SU-DHL-6 (cell line): Measurements from ENCODE around the gene ETS1.
A peak's percentile ranks its signal among the peaks of the same experiment; 100 is the strongest.

ENCODE experiments used
- H2AFZ ChIP-seq: fragments of 200-600 bp; sonication (generic); 2 replicates; pipeline ENCODE4 v1.6.1; 2014; ENCODE audit warnings: low read depth, mild to moderate bottlenecking, moderate library complexity, mixed read lengths, antibody characterized with exemption, low read length; ENCODE audit not compliant: severe bottlenecking
- H3F3A ChIP-seq: fragments of 200-600 bp; shearing (Covaris generic); 2 replicates; pipeline ENCODE4 v1.6.0; 2016; ENCODE audit warnings: antibody characterized with exemption, mild to moderate bottlenecking; ENCODE audit not compliant: insufficient read depth
- H3K27ac ChIP-seq: fragments of 200-600 bp; sonication (generic); 2 replicates; pipeline ENCODE4 v1.5.1; 2016; ENCODE audit warnings: low read depth, mild to moderate bottlenecking, low read length, moderate library complexity, mixed read lengths
- H3K27me3 ChIP-seq: fragments of 200-600 bp; sonication (generic), shearing (Covaris generic); 2 replicates; pipeline ENCODE4 v1.6.0; 2014; ENCODE audit warnings: mild to moderate bottlenecking, low read length
- H3K36me3 ChIP-seq: fragments of 200-600 bp; sonication (generic); 2 replicates; pipeline ENCODE4 v1.6.1; 2014; ENCODE audit warnings: mild to moderate bottlenecking, low read length, mixed read lengths
- H3K4me2 ChIP-seq: fragments of 300-600, 200-600 bp; shearing (Covaris generic), sonication (generic); 2 replicates; pipeline ENCODE4 v1.6.0; 2014; ENCODE audit warnings: low read length, low read depth, mild to moderate bottlenecking; ENCODE audit not compliant: poor library complexity, severe bottlenecking
- H3K4me3 ChIP-seq: fragments of 200-600 bp; sonication (generic); 2 replicates; pipeline ENCODE4 v1.5.1; 2014; ENCODE audit warnings: antibody characterized with exemption, low read length, mild to moderate bottlenecking, mixed read lengths; ENCODE audit not compliant: insufficient read depth, poor library complexity, severe bottlenecking
- H3K79me2 ChIP-seq: fragments of 200-600 bp; sonication (generic); 2 replicates; pipeline ENCODE4 v1.6.1; 2014; ENCODE audit warnings: mild to moderate bottlenecking, low read length, moderate library complexity; ENCODE audit not compliant: insufficient read depth
- H3K9ac ChIP-seq: fragments of 200-600 bp; sonication (generic); 2 replicates; pipeline ENCODE4 v1.7.0; 2014; ENCODE audit warnings: mild to moderate bottlenecking, low read length
- H3K9me2 ChIP-seq: fragments of 200-600 bp; sonication (generic); replicated peaks from 2 replicates; pipeline ENCODE4 v1.6.1; 2014; ENCODE audit warnings: low read length; ENCODE audit not compliant: insufficient read depth
- H3K9me3 ChIP-seq: fragments of 200-600 bp; sonication (generic); 2 replicates; pipeline ENCODE4 v1.6.1; 2014; ENCODE audit warnings: low read length, mixed read lengths; ENCODE audit not compliant: insufficient read depth
- H4K20me1 ChIP-seq: fragments of 200-600 bp; sonication (generic); 2 replicates; pipeline ENCODE4 v1.6.1; 2014; ENCODE audit warnings: low read depth, mild to moderate bottlenecking, antibody characterized with exemption, low read length, moderate library complexity, mixed read lengths
- CTCF ChIP-seq: fragments of 200-600 bp; sonication (generic); IDR thresholded peaks from one replicate; pipeline ENCODE4 v1.5.1; 2017; ENCODE audit warnings: antibody characterized with exemption, mild to moderate bottlenecking, low read length, moderate library complexity; ENCODE audit not compliant: insufficient read depth, poor library complexity, severe bottlenecking
- EZH2phosphoT487 ChIP-seq: fragments of 200-600 bp; sonication (generic), shearing (Covaris generic); conservative IDR thresholded peaks from 2 replicates; pipeline ENCODE4 v1.6.1; 2018; ENCODE audit warnings: mild to moderate bottlenecking, antibody characterized with exemption, low read length, moderate library complexity, mixed read lengths

The ETS1 gene

GRCh38 chr11:128506356-128506755 lies 81.0 kb downstream of the ETS1 start:
- Histone ChIP-seq H3K9me3 (no peaks in the 10 kb centered on the region), H4K20me1 (0 out of 2 replicates have a peak, but pooled peaks cover 2% of the 10 kb centered on the region), H3K4me3 (no peak overlapping the region), H3K27me3 (no peaks in the 10 kb centered on the region), H3K79me2 (peaks cover 100% of the 10 kb centered on the region), H2AFZ (no peak overlapping the region), H3F3A (peaks cover 53% of the 10 kb centered on the region), H3K9me2 (no peaks in the 10 kb centered on the region), H3K4me2 (peak overlapping the region; percentile 44), H3K27ac (peak overlapping the region; percentile 72), H3K36me3 (no peaks in the 10 kb centered on the region), H3K9ac (no peak overlapping the region)
- TF ChIP-seq CTCF (no peak), EZH2phosphoT487 (no peak)

- Histone ChIP-seq H3K27me3 (no peaks in the 10 kb centered on the region), H3K9me3 (no peaks in the 10 kb centered on the region), H3K4me2 (peak overlapping the region; percentile 44), H3K27ac (peak overlapping the region; percentile 72), H3K36me3 (no peaks in the 10 kb centered on the region), H3K79me2 (peaks cover 100% of the 10 kb centered on the region), H2AFZ (no peak overlapping the region), H3K9me2 (no peaks in the 10 kb centered on the region), H4K20me1 (no peaks in the 10 kb centered on the region), H3F3A (peaks cover 54% of the 10 kb centered on the region), H3K4me3 (no peak overlapping the region), H3K9ac (no peak overlapping the region)
- TF ChIP-seq EZH2phosphoT487 (no peak), CTCF (no peak)
These were observed 81.8 kb downstream of the ETS1 start for GRCh38 chr11:128505449-128506065.

DNA sequence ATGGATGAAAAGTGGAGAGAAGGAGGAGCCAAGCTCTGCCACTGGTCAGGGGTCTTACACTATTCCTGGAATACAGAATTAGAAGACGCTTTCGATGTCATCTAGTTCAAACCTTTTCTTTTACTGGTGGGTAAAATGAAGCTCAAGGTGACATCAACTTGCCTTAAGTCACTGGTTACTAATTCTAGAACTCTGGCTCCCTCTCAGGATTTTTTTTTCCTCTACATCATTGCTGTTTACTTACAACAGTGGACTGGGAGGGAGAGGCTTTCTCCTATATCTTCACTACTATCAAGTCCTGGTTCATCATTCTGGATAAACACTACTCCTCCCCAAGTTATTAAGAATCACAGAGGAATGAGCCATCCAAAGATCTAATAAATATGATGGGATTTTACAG lies 82.9 kb downstream of the ETS1 start:
- no peak for TF ChIP-seq EZH2phosphoT487
- no peak for TF ChIP-seq CTCF
- H3K9ac ChIP-seq, result no peak overlapping the region
- H3K4me3 ChIP-seq, result no peak overlapping the region
- peaks cover 54% of the 10 kb centered on the region for H3F3A ChIP-seq
- peaks cover 100% of the 10 kb centered on the region for H3K79me2 ChIP-seq
- peak overlapping the region; percentile 72 for H3K27ac ChIP-seq
- H3K4me2 ChIP-seq, result peak overlapping the region; percentile 44
- no peaks in the 10 kb centered on the region for H4K20me1 ChIP-seq
- H3K27me3 ChIP-seq, result no peaks in the 10 kb centered on the region
- no peak overlapping the region for H2AFZ ChIP-seq
- H3K36me3 ChIP-seq, result no peaks in the 10 kb centered on the region
- H3K9me2 ChIP-seq, result no peaks in the 10 kb centered on the region
- H3K9me3 ChIP-seq, result no peaks in the 10 kb centered on the region
